HepG2 (cell line): ENCODE measurements around the gene GLI3. TPM values are rescaled to one million over a fixed set of nuclear protein-coding genes. Genes with fewer than 3 reads are reported as not detected.

ENCODE experiments used
- ATAC-seq: fragments of 200-7000 bp; cut with Tn5 transposase; 3 replicates; pipeline ENCODE4 v1.9.1; 2020; ENCODE audit warnings: mild to moderate bottlenecking, moderate library complexity
- BruUV-seq: library from RNA; stranded (reverse); fragments of 400-500 nt; replicated peaks from 2 replicates; lab custom pipeline; 2021; lab: Mats Ljungman, UMichigan
- CTCF ChIA-PET: fragments of 300-600 bp; formaldehyde crosslinking; extraction: SDS; loops from one replicate; lab custom pipeline; 2021; ENCODE audit warnings: low total read pairs, inconsistent platforms, low intra/inter-chr PET ratio; lab: Yijun Ruan, JAX
- POLR2A ChIA-PET: fragments of 350-600 bp; sonication (Branson Sonifier 250); formaldehyde crosslinking; loops from one replicate; lab custom pipeline; 2020; ENCODE audit warnings: antibody characterized with exemption, inconsistent platforms; lab: Yijun Ruan, JAX
- DNase-seq: peaks from one replicate; pipeline ENCODE4 v3.0.0-alpha.2; 2015; ENCODE audit warnings: low spot score
- FAIRE-seq: peaks from 3 replicates; lab custom pipeline; 2011; peaks lifted over from hg19 to GRCh38; lab: Jason Lieb, UNC
- H2AFZ ChIP-seq: one replicate; pipeline ENCODE4 v1.6.1; 2011; ENCODE audit warnings: low read length, inconsistent platforms
- H3K27ac ChIP-seq: fragments of 300-600 bp; 3 replicates; pipeline ENCODE4 v1.8.0; 2011; ENCODE audit warnings: mixed run types, mild to moderate bottlenecking, mixed read lengths, low read length, inconsistent platforms; ENCODE audit not compliant: insufficient read depth; ENCODE audit errors: extremely low read length
- H3K27me3 ChIP-seq, 2 experiments: fragments of 200-600 bp in 1 of 2; 2 replicates in 1 of 2; 3 replicates in 1 of 2; pipeline versions ENCODE4 v1.6.0 to v1.8.0; 2011; ENCODE audit warnings: low read length in 2 of 2, mild to moderate bottlenecking in 2 of 2, moderate library complexity in 2 of 2, inconsistent platforms in 1 of 2; ENCODE audit not compliant: insufficient read depth in 2 of 2, control insufficient read depth in 1 of 2
- H3K36me3 ChIP-seq, 2 experiments: fragments of 200-600 bp in 1 of 2; replicated peaks in 1 of 2; 2 replicates in 1 of 2; 3 replicates in 1 of 2; pipeline versions ENCODE4 v1.5.1 to v1.8.0; 2011; ENCODE audit warnings: low read length in 2 of 2, inconsistent platforms in 1 of 2; ENCODE audit not compliant: insufficient read depth in 2 of 2, control insufficient read depth in 1 of 2
- H3K4me1 ChIP-seq: 2 replicates; pipeline ENCODE4 v1.5.1; 2012; ENCODE audit warnings: low read length, inconsistent platforms; ENCODE audit not compliant: insufficient read depth
- H3K4me2 ChIP-seq: 2 replicates; pipeline ENCODE4 v1.6.0; 2011; ENCODE audit warnings: low read depth, low read length, inconsistent platforms
- H3K4me3 ChIP-seq, 3 experiments: fragments of 200-600 bp in 1 of 3; sonication (generic), shearing (Covaris generic) in 1 of 3; replicated peaks in 1 of 3; 2 replicates each; pipeline ENCODE4 v1.5.1; 2011 to 2016; ENCODE audit warnings: low read length in 3 of 3, inconsistent platforms in 2 of 3, low read depth in 2 of 3, mild to moderate bottlenecking in 2 of 3, control low read depth in 1 of 3, mixed read lengths in 1 of 3; ENCODE audit not compliant: insufficient read depth in 1 of 3
- H3K79me2 ChIP-seq: one replicate; pipeline ENCODE4 v1.6.1; 2011; ENCODE audit warnings: low read length, inconsistent platforms; ENCODE audit not compliant: insufficient read depth
- H3K9ac ChIP-seq: 2 replicates; pipeline ENCODE4 v1.6.0; 2011; ENCODE audit warnings: mild to moderate bottlenecking, low read depth, low read length, inconsistent platforms; ENCODE audit not compliant: insufficient read depth
- H3K9me3 ChIP-seq: 2 replicates; pipeline ENCODE4 v1.5.1; 2012; ENCODE audit warnings: mild to moderate bottlenecking, low read length
- H4K20me1 ChIP-seq: 2 replicates; pipeline ENCODE4 v1.6.0; 2011; ENCODE audit warnings: inconsistent platforms, mild to moderate bottlenecking, low read length, moderate library complexity; ENCODE audit not compliant: insufficient read depth
- ATF5 ChIP-seq: sonication (generic); formaldehyde crosslinking; IDR thresholded peaks from 2 replicates; pipeline ENCODE4 v1.4.0; 2020; ENCODE audit warnings: mild to moderate bottlenecking, low read depth, missing genetic modification reagents
- FOXJ3 ChIP-seq: sonication (generic); formaldehyde crosslinking; IDR thresholded peaks from 2 replicates; pipeline ENCODE4 v1.4.0; 2020; ENCODE audit warnings: missing genetic modification reagents, mild to moderate bottlenecking, borderline replicate concordance
- PLSCR1 ChIP-seq: sonication (generic); formaldehyde crosslinking; IDR thresholded peaks from 2 replicates; pipeline ENCODE4 v1.5.0; 2020; ENCODE audit warnings: missing genetic modification reagents, mild to moderate bottlenecking, borderline replicate concordance
- XBP1 ChIP-seq: sonication (generic); formaldehyde crosslinking; IDR thresholded peaks from 2 replicates; pipeline ENCODE4 v1.5.0; 2020; ENCODE audit warnings: missing genetic modification reagents
- ZNF18 ChIP-seq: sonication (generic); formaldehyde crosslinking; IDR thresholded peaks from 2 replicates; pipeline ENCODE4 v1.8.0; 2022; ENCODE audit warnings: mild to moderate bottlenecking, missing genetic modification reagents; ENCODE audit not compliant: insufficient replicate concordance
- ZNF784 ChIP-seq: sonication (generic); formaldehyde crosslinking; IDR thresholded peaks from 2 replicates; pipeline ENCODE4 v1.5.1; 2020; ENCODE audit warnings: missing genetic modification reagents, mild to moderate bottlenecking, borderline replicate concordance
- WGBS: methylation state at CpG from one replicate; pipeline ENCODE4 v1.1.6; 2017; ENCODE audit warnings: low lambda C conversion rate; 5-methylcytosine and 5-hydroxymethylcytosine counted together
- in situ Hi-C: cut with HindIII; loops from 2 replicates; pipeline ENCODE4 v1.10.0; 2017; ENCODE audit warnings: low pct_unique_long_range_greater_than_20kb; ENCODE audit not compliant: extremely low pct_ligation_motif_present
- intact Hi-C: fragments of 100-400 bp; cut with micrococcal nuclease; formaldehyde crosslinking; loops from one replicate; pipeline ENCODE4 v1.10.0; 2022; ENCODE audit not compliant: unreplicated experiment
- polyA plus RNA-seq, 8 experiments: library from polyadenylated mRNA; depleted of rRNA in 3 of 8; stranded (reverse) in 7 of 8; unstranded in 1 of 8; fragments of >200 nt; fragmentation: Illumina TruSeq in 4 of 8; extraction: Trizol in 4 of 8; gene quantifications; 2 replicates each; pipeline versions ENCODE4 v1.2.1 to v1.2.3, GENCODE V29; 2011 to 2016; ENCODE audit warnings: low read depth in 4 of 8, missing spikeins in 1 of 8, mixed read lengths in 1 of 8; ENCODE audit not compliant: insufficient read depth in 1 of 8
- total RNA-seq, 5 experiments: library from RNA; depleted of rRNA; stranded (reverse); fragments of >200 nt; fragmentation: Illumina TruSeq; extraction: Trizol; gene quantifications; 2 replicates each; pipeline ENCODE4 v1.2.3, GENCODE V29; 2016; ENCODE audit warnings: low read depth in 1 of 5

Gene GLI3
- total and polyA plus RNA-seq, 2 of the 13 experiments (the other 11 are each of a cell fraction or from before 2014, with no cell fraction given): not detected

- TF ChIP-seq ZNF784: no peak
- TF ChIP-seq, all 625 proteins: peak for 0
These were observed 312.2 kb downstream of the GLI3 start (continued) for GRCh38 chr7:41924796-41925195.

- no peak overlapping the region for H3K27ac ChIP-seq
- no peaks in the 10 kb centered on the region for H3K9me3 ChIP-seq
- no peaks in the 10 kb centered on the region for H3K4me1 ChIP-seq
- H3K36me3 ChIP-seq: no peaks in the 10 kb centered on the region
- DNase-seq (no peak), FAIRE-seq (no peak), ATAC-seq (no peak)
- ChIA-PET CTCF (no interaction called here), POLR2A (no interaction called here)
- in situ Hi-C loops (no loop called here), intact Hi-C loops (no loop called here)
- H3K79me2 ChIP-seq: no peaks in the 10 kb centered on the region
- H4K20me1 ChIP-seq: no peaks in the 10 kb centered on the region
- TF ChIP-seq FOXJ3 (CRISPR knock-in tag) (no peak), PLSCR1 (no peak), ZNF18 (CRISPR knock-in tag) (no peak), ATF5 (CRISPR knock-in tag) (no peak), XBP1 (CRISPR knock-in tag) (no peak)
- BruUV-seq: no TSS peak
- H3K4me2 ChIP-seq: no peak overlapping the region
- no peak overlapping the region for H3K9ac ChIP-seq
- H3K4me3 ChIP-seq: no peak overlapping the region
- 0 out of 5 replicates have a peak, but pooled peaks cover 0 to 4% of the 10 kb centered on the region in 2 experiments for H3K27me3 ChIP-seq
- WGBS: 28% methylated on average over 2 of the region's 2 CpGs
- H2AFZ ChIP-seq: no peak overlapping the region
These were observed 314.6 kb downstream of the GLI3 start for GRCh38 chr7:41922373-41922772.
